Activated T-cell treated with anti-CD3 and anti-CD28 coated beads, Interleukin-2, amount 50 U/mL, for 1 hour (primary cell): ENCODE results near the gene CRISP3.
"Not testable (repeated sequence)": the region's sequence is repeated elsewhere in the genome, so short reads cannot be mapped to it uniquely, and the experiment has no call there.

ENCODE experiments used
- DNase-seq: peaks from one replicate; pipeline ENCODE4 v3.0.0-alpha.2; 2020

Gene CRISP3

GRCh38 chr6:49744259-49744658 is at the start of gene CRISP3:
CRISP3 (minus strand) TSS chr6:49744388; CDS start chr6:49744367, 21 bp downstream.
- DNase-seq: no peak

GRCh38 chr6:49790341-49790740 is 46.2 kb upstream of the CRISP3 start:
- no peak for DNase-seq

- DNase-seq: no peak
Measured at GRCh38 chr6:49787176-49787575, 43.0 kb upstream of the CRISP3 start, which contains the start of gene PGK2. PGK2 (minus strand) TSS chr6:49787285; CDS start chr6:49787187, 98 bp downstream.

GRCh38 chr6:49784272-49784671 is 40.1 kb upstream of the CRISP3 start:
- DNase-seq: no peak

- DNase-seq: no peak
Measured at GRCh38 chr6:49782725-49783124, 38.5 kb upstream of the CRISP3 start.

- no peak for DNase-seq
Measured at GRCh38 chr6:49782293-49782692, 38.1 kb upstream of the CRISP3 start.

GRCh38 chr6:49776444-49776843 is 32.3 kb upstream of the CRISP3 start:
- DNase-seq: no peak

GRCh38 chr6:49775043-49775442 is 30.9 kb upstream of the CRISP3 start:
- no peak for DNase-seq

- DNase-seq: no peak
Measured at GRCh38 chr6:49772285-49772684, 28.1 kb upstream of the CRISP3 start.

- no peak for DNase-seq
Measured at GRCh38 chr6:49766762-49767161, 22.6 kb upstream of the CRISP3 start.

- no peak for DNase-seq
Measured at GRCh38 chr6:49764571-49765236, 20.5 kb upstream of the CRISP3 start.

GRCh38 chr6:49743429-49743828 is 759 bp downstream of the CRISP3 start:
- DNase-seq: no peak

GRCh38 chr6:49739423-49739822 is 4.8 kb downstream of the CRISP3 start:
- DNase-seq: no peak

- DNase-seq: no peak
Measured at GRCh38 chr6:49736017-49736508, 8.1 kb downstream of the CRISP3 start.

GRCh38 chr6:49733680-49734079 is 10.5 kb downstream of the CRISP3 start:
- no peak for DNase-seq

- no peak for DNase-seq
Measured at GRCh38 chr6:49732781-49733180, 11.4 kb downstream of the CRISP3 start.

GRCh38 chr6:49730251-49730650 is 13.9 kb downstream of the CRISP3 start:
- no peak for DNase-seq

- DNase-seq: not testable (repeated sequence)
Measured at GRCh38 chr6:49723917-49724316, 20.3 kb downstream of the CRISP3 start.

- no peak for DNase-seq
Measured at GRCh38 chr6:49721297-49721696, 22.9 kb downstream of the CRISP3 start.

GRCh38 chr6:49720372-49720771 is 23.8 kb downstream of the CRISP3 start:
- no peak for DNase-seq

- no peak for DNase-seq
Measured at GRCh38 chr6:49713346-49713745, 30.8 kb downstream of the CRISP3 start, which contains the start of gene CRISP2. CRISP2 (minus strand) TSS chr6:49713543; CDS start chr6:49709196, 4,347 bp downstream.

- no peak for DNase-seq
Measured at GRCh38 chr6:49698478-49698877, 45.7 kb downstream of the CRISP3 start.

GRCh38 chr6:49693512-49693911 is 50.7 kb downstream of the CRISP3 start:
- DNase-seq: no peak

GRCh38 chr6:49692534-49692933 is 51.7 kb downstream of the CRISP3 start:
- DNase-seq: no peak
